Activated CD8-positive, alpha-beta memory T cell treated with anti-CD3 and anti-CD28 coated beads, Interleukin-2, amount 50 U/mL, for 48 hours (primary cell): ENCODE data around the gene ATXN10.
A peak's percentile ranks its signal among the peaks of the same experiment; 100 is the strongest.

Experiments
- DNase-seq: peaks from one replicate; pipeline ENCODE4 v3.0.0-alpha.2; 2020

ATXN10 gene

DNA sequence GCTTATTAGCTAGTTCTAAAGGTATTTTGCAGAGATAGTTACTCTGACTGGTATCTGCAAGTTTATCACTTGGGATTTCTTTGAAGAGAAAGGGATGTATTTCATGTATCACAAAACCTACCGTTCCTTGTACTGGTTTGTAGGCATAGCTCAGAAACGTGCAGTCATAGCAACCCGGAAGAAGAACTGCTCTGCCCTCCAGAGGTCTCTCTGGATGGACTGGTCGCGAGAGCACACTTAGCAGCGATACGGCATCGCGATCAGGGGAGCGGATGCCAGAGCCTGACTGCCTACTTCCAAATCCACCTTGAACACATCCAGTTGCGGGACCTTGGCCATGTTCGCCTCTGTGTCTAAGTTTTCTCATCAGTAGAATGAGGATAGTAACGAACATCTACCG, 162.0 kb downstream of the ATXN10 start:
- no peak for DNase-seq

DNA sequence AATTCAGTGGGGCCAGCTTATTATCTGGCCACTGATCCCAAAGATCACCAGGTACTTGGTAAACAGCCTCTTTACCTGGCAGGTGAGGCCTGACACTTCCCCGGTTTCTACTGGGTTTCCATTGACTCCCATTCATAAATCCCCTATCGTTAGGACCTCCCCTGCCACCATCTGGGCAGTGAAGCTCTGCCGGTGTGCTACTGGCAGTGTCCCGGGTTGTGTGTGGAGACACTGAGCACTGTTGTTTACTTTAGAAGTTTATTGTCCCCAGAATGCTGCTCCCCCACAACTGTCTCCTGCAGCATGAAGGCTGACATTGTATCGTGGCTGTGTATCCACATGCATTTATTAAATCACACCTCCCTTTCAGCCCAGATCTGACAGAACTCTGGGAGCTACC, 162.6 kb downstream of the ATXN10 start:
- no peak for DNase-seq

DNA sequence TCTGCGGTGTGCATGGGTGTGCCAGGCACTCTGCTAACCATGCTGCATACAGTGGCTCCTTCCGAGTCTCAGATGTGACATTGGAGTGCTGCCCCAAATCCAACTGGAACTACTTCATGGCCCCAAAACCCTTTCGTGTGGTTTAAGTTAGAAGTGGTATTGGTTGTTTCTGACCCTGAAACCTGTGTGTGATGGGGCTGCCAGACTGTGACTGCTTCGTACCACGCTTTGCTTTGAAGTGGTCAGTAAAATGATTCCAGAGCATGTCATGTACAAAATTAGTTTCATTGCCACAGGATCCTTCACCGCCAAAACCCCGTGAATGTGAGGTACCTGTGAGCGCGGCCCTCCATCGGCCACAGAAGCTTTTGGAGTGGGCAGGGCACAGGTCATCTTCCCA, 163.2 kb downstream of the ATXN10 start:
- no peak for DNase-seq

DNA sequence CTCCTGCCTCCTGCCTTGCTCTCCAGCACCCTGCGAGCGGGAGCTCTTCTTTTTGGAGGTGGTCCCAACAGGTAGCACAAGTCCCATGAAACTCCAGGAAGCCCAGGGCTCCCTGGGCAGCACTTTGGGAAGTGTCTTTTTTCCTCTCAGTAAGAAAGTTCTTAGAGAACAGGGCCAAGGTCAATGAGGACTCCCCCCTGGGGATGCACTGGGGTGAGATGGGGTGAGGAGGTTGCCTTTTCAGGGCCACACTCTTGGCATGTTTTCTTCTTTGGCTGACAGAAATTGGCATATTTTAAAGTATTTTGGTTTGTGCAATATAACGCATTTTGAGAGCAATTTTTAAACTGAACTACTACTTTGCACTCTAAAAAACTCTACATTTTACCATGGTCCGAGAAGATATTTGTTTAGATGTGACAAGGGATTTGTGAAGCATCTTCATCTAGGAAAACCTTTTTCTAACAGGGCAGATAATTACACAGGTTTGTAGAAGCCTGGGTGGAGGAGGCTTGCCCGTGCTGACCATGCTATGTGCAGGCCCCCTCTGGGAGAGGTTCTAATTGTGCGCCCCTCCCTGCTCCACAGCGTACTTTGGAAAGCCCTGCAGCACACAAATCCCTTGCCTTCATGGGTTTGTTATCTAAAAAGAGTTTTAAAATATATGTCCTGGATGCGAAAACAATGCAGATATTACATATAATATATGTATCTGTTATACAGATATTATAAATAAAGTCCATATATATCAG, 165.0 kb downstream of the ATXN10 start:
- no peak for DNase-seq

DNA sequence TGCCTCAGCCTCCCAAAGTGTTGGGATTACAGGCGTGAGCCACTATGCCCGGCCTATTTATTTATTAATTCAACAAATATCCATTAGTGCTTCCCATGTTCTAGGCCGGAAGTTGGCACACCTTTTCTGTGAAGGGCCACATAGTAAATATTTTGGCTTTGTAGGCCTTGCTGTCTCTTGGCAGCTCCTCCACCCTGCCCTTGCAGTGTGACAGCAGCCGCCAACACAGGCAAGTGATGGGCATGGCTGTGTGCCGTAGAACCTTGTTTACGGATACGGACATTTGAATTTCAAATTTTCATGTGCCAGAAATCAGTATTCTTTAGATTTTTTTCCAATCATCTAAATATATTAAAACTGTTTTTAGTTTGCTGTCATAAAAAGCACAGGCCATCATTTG, 165.9 kb downstream of the ATXN10 start:
- no peak for DNase-seq

DNA sequence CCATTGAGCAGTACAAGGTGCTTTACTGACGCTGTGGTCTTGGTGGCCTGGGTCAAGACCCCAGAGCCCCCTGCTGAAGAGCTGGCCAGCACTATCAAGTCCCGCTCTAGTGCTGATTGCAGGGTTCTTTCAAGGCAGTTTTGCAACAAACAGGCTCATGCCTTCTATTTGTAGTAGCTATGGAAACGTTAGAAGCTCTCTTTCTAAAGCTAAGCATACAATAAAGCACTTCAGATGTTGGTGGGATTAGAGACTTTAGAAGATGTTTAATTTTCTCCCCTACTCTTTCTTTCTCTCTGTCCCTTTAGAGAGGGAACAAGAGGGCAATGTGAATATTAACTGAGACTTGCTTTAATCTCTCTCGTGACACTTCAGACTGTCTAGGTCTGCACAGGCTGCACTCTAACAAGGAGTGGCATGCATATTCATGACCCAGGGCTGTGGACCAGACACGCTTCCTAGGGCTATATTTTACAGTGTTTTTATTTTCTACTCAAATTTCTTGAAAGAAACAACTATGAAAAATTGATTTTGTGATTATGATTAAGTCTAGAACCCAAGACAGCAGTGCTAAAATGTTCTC, 166.8 kb downstream of the ATXN10 start:
- DNase-seq, result no peak

DNA sequence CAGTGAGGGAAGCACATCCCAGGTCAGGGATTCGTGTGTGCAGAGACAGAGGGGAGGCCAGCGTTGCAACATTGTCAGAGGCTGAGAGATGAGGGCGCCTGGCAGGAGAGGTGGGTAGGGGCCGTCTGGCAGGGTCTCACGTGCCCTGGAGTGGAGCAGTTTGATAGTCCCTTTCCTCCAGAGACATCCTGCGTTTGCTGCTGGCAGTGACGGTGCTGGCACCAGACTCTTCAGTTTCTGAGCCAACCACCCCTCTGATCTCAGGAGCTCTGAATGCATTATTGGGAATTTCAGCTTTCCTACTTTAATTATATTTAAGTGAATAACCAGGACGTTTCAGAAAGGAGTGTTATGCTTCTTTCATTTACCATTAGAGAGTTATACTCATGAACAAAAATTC, 168.8 kb downstream of the ATXN10 start:
- DNase-seq, result no peak

DNA sequence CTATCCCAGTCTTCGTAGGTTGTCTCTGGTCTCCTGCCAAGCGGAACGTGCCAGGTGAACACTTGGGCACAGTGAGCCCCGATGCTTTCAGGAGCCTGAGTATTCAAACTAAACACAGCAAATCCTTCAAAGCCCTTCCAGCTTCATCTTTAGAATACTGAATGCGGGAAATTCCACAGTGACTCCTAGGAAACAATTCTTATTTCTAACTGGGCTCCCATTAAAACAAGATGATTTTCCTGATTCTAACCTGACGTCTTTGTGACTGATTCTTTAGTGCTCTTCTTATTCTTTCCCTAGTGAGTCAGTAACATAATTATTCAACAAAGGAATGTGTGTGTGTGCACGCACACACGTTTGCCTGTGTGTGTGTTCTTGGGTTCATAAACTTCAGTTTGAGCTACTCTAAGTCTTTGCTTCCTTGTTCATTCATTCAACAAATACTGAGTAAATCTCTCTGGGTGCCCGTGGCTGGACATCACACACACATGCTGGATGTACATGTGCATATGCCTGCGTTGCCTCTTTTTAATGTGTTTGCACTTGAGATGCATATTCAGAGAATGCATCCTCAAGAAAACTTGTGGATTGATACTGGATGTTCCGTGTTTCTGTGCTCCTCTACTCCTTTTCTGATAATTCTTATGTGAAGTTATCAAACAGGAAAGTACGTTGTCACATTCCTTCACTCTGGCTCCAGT, 170.8 kb downstream of the ATXN10 start:
- DNase-seq, result no peak

DNA sequence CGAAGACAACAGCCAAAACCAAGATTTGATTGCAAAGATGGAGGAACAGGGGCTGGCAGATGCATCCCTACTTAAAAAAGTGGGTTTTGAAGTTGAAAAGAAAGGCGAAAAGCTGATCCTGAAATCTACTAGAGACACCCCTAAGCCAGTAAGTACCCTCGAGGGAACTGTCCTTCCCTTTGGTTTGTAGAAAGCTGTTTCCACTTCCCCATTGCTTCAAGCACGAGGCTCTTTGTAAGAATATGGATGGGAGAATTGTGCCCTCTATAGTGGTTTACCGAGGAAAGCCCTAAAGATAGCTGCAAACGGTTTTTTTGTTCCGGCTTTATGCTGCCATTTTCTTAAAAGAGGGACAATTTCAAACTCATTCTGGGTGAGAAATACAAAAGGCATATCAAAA, 171.4 kb downstream of the ATXN10 start:
- no peak for DNase-seq

DNA sequence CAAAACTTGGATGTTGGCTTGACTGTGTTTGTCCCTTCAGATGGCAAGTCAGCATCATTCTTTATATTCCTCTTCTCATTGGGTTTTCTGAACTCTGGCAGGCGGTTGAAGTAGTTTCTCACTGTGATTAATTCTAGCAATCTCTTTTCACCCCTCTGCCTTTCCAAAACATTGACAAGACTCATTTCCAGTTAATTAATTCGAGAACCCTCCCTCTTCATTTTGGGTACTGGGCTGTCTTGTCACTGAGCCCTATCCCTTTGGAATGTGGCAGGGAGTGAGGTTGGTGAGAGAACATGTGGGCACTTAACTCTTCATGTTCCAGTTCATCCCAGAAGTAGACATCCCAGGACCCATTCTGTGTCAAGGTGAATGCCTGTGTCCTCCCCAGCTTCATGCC, 172.4 kb downstream of the ATXN10 start:
- DNase-seq, result no peak

DNA sequence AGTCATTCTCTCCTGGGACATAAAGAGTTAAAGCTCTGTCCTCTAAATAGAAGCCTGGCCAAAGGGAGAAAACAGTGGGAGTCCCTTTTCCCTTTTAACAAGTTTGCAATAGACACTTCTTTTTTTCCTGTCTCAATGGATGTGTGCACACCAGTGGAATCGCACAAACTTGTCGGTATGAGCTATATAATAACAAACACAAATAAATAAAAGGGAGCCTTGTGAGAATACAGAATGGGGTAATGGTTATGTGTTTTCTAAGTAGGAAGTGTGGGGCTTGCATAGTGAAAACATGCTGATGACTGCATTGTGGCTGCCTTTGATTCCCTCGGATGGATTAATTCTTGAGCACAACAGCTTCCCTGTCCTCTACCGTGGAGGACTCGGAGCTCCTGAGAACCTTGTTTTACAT, 173.4 kb downstream of the ATXN10 start:
- DNase-seq, result no peak

DNA sequence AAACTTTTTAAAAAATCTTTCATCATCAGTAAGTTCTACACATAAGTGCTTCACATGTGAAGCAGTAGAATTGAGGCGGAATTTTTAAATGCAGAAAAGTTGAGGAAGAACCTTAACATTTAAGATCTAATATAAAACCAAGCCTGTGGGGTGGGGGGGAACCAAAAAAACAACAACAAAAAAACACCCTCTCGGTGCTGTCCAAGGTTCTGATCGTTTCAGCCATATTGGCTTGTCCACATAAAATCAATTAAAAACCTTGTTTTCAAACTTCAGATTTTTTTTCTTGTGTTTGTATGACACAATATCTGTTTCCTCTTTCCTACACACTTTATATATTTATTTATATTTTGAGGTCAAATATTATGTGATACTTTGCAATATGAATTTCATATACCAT, 175.3 kb downstream of the ATXN10 start:
- no peak for DNase-seq

DNA sequence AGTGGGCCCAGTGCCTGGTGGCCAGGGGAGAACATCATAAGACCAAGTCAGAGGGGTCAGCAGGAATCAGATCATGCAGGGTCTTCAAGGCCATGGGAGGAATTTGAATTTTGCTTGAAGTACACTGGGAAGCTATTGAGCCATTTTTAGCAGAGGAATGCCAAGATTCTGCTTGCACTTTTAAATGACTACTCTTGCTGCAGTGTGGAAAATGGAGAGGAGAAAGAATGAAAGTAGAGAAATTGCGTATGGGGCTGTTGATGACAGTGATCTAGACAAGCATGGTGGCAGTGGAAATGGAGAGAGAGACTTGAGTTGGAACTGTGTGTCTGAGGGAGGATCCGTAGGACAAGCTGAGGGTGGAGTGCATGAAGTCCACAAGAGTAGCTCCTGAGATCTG, 177.3 kb downstream of the ATXN10 start:
- DNase-seq, result no peak

DNA sequence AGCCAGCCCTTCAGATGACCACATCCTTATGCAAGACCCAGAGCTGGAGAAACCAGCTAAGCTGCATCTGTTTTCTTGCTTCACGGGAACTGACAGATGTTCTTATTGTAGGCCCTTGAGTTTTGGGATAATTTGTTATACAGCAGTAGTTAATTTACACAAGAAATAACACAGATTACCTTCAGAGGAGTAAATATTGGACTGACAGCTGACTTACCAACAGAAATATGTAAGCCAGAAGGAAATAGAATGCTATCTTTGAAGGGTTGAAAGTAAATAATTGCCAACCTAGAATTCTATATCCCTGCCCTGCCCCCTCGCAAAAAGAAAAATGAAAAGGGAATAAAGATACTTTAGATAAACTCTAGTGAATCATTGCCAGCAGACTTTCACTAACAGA, 181.2 kb downstream of the ATXN10 start:
- no peak for DNase-seq

DNA sequence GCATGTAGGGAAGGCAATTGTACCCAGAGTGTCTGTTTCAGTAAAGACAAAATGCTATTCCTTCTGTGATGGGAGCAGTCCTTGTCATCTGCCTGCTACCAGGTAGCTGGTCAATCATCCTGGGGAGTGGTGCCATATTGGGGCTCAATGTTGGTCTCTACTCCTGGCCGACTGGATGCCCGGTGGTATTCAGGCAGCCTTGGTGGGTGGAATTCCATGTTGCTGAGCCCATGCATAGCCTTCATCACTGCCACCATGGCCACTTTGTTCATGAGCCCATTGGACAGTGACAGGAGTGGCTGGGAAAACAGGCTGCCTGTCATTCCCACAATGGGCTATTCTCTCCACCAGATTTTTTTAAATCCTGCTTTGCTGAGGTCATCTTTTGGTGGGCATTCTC, 184.3 kb downstream of the ATXN10 start:
- no peak for DNase-seq

DNA sequence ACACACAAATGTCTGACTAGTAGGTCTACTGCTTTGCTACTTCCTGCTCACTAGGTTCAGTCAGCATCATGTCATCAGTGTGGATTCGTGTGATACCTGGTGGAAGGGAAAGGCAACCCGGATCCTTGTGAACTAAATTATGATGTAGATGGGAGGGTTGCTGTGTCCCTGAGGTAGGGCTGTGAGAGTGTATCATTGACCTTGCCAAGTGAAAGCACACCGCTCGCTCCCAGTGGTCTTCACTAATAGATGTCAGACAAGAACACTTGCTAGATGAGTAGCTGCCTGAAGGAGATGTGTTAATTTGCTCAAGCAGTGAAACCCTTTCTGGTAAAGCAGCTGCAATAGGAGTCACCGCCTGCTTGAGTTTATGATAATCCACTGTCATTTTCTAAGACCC, 185.9 kb downstream of the ATXN10 start:
- no peak for DNase-seq

DNA sequence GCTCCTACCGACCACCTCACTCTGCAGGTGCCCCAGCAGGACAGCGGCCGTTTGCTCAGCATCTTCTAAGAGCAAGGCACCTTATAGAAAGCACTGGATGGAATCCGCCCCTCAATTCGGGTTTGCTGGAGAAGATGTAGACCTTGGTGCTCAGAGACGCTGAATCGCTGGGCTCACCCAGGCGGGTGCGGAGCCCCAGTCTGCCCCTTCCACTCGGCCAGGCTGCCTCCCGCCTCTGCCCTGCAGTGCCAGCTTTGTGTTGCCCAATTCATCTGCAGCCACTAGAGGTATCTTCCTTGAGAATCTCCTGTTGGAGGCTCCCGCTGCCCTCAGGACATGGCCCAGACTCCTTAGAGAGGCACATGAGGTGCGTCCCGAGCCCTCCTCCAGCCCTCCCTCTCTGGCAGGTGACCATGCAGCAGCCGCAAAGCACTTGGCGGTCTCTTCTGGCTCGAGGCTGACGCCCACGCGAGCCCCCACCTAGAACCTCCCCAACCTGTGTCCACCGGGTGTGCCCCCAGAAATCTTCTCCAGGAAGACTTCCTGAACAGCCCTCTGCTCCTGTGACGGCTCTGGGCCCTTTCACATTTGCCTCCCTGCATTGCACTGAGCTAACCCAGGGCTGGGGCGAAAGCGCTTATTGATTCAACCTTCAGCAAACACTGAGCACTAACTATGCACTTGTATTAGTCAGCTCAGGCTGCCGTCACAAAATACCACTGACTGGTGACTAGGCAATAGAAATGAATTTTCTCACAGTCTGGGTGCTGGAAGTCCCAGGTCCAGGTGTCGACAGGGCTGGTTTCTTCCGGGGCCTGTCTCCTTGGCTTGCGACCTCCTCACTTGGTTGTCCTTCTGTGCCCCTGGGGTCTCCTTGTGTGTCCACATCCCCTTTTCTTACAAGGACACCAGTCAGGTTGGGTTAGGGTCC, 187.9 kb downstream of the ATXN10 start:
- no peak for DNase-seq

DNA sequence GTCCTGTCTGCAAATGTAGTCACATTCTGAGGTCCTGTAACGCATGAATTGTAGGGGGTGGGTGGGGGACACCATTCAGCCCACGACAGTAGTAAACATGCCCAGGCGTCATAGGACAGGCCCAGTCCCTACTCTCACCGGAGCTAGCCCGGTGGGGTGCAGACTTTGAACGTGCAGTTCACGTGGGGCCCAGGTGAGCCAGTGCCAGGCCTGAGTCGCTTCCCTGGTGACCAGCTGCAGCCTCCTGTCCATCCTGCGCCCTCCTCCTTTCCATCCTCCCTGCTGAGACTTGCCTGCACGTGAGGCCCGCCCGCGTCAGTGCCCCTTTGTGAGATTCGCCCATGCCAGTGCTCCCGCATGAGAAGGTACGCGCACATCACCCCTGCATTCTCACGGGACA, 188.6 kb downstream of the ATXN10 start:
- no peak for DNase-seq

DNA sequence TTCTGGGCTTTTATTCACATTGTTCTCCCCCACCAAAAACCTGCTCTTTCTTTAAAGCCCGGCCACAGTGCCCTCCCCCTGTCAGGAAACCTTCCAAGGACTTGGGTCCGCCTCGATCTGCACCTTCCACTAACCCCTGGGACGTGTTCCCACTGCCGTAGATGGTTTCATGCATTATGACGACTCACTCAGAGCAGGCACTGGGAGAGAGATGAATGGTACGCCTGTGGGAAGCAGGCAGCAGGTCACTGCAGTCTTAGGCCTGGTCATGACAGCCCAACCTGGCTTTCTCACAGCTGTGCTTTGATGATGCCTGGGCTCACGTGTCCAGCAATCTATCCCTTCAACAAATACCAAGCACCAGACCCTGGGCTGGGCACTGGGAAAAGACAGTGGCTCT, 189.6 kb downstream of the ATXN10 start:
- no peak for DNase-seq

DNA sequence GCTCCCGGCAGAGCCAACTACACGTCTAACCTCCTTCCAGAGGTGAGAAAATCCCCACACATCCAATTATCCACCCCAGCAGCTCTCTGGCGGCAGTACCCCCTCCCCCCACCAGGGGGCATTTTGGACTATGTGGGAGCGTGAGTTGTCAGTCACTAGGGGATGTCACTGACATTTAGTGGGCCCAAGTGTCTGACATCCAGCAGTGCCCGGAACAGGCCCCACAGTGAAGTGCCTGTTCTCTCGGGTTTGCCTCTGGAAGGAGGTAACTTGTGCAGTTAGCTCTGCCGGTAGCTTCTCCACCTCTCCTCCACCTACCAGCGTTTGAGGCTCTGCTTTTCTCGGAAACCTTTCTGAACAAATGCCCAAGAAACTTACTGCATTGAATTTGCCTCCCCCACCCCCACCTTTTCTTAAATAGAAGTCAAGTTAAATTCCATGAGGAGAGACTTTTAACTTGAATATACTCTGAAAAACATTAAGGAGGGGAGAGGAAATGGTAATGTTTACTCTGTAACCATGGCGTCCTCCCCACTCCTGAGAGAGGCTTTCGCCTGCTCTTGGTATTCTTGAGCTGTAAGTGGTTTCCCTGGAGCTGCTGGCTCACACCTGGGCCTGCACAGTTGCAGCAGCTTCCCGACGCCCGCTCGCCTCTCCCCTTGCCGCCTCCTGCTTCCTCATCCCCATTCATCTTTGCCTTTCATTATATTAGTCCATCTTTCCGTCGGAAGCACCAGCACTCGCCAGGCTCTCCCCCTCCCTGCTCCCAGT, 192.5 kb downstream of the ATXN10 start:
- DNase-seq, result peak; percentile 95

DNA sequence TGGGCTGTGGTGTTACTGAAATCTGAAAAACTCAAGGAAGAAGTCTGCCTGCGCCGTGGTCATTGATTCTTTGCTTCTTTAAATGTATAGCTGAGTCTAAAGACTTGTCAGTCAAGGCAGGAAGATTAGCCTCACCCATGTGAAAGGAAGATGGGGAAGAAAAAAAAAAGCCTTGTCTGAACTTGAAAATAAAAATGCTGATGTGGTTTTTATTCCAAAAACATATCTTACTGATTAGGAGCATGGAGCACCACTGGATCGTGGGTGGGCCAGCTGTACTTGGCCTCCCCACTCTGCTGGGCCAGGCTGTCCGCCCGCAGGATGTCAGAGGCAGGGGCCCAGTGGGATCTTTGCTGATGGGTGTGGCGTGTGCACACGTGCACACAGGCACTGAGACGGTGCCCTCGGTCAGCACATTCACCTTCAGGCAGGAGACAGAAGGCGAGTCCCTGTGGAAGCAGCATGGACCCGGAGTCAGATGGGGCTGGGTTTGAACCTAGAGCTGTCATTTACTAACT, 193.4 kb downstream of the ATXN10 start:
- DNase-seq, result no peak

DNA sequence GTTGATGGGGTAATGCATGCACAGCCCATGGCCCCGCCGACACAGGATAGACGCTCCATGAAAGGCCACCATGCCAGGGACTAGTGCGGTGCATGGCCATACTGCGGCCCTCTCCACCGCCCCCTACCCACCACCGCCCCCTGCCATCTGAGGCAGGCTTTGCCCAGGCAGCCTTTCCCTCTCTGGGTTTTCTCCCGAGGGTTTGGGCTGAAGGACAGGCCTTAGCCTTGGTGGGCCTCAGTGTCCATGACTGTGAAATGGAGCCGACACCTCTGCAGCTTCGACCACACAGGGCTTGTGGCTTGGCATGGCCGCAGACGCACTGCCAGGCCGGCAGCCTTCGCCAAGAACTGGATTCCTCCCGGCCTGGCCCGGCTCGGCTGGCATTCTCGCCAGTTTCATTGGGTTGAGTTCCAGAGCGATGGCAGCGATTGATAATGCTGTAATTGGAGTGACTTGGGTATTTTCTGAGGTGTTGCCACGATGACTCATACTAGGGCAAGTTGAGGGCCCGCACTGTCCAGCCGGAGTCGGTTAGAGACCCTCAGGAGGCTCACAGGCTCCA, 194.0 kb downstream of the ATXN10 start:
- no peak for DNase-seq
